AG20443 (cell line): ENCODE results near the gene KRT83.
"Not testable (repeated sequence)": the region's sequence is repeated elsewhere in the genome, so short reads cannot be mapped to it uniquely, and the experiment has no call there.

Experiments used
- DNase-seq: peaks from one replicate; pipeline ENCODE4 v3.0.0; 2012; ENCODE audit warnings: low spot score, mixed read lengths

Gene KRT83

DNA sequence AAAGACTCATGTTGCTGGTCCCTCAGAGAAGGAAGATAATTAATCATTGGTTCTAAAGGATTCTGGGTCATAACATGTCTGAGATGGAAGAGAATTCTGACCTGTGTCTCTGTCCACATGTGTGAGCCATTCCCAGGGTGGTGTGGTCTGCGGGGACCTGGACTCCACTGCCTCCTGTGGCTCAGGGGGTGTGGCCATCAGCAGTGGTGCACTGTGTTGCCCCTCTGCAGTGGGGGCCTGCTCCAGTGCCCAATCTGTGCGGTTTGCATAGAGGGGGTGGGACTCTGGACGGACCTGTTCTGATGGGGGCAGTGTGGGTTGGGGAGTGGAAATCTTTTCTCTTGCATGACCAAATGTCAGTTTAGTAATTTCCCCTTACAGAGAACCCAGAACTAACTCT is 32.6 kb upstream of the KRT83 start:
- no peak for DNase-seq

DNA sequence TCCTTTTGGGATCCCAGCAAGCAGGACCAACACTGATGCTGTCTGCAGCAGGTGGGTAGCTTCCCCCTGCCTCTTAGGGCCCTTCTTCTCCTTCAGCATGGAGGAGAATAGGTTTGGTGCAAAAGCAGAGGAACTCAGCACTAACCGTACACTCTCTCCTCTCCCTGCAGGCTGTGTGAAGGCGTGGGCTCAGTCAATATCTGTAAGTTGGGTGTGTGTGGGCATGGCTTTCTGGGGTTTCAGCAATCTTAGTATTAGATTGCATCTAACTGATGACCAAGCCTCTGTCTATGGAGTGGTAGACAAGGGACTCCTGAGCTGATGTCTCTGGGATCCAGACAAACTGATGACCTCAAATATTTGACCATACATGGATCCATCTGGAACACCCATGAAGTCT is 31.8 kb upstream of the KRT83 start:
- DNase-seq: no peak

DNA sequence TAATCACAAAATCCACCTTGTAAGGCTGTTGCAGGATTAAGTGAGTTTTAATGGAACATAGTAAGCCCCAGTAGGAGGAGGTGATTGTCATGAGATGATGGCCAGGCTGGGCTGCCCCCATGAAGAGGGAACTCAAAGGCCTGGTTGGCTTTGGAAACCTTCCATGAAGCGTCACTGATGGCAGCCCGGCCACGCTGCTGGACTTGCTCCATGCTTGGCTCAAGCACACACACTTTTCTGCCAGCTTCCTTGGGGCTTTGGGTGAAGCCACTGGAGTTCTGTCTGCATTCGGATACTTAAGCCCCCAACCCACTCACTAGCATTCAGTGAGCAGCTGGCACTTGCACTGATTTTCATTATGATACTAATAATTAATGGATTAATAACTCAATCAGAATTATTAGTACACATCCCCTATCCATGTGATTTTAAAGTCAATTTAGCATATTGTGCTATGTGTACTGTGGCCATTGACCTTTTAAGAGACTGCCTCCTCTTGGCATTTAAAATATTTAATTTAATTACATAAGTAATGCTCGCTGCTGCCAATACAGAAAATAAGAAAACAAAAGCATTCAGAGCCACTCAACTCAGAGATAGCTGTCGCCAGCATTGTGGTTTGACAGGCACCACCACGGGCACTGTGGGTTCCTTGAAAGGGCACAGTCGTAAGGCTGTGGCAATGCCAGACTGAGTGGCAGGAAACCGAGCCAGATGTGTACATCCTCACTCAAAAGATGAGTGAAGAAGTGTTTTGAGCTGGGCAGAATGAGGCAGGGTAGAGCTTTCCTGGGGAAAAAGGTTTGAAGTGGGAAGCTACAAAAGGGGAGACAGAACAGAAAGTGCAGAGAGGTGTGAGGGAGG is 30.2 kb upstream of the KRT83 start:
- DNase-seq: no peak

DNA sequence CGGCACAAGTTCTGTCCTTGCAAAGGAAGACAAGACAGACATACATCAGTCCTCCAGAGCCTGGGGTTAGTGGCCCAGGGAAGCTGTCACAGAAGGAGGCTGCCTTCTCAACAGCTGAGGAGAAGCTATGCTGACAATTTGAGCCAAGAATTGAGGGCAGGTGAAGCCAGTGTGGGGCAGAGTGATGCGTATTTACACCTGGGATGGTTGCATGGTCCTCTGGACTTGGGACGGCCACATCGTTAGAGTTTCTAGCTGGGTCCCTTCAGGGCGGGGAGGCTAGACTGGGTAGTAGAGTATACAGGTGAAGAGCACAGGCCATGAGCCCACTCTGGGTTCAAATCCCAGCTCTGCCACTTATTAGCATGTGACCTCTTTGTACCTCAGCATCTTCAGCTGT is 29.6 kb upstream of the KRT83 start:
- DNase-seq: no peak

DNA sequence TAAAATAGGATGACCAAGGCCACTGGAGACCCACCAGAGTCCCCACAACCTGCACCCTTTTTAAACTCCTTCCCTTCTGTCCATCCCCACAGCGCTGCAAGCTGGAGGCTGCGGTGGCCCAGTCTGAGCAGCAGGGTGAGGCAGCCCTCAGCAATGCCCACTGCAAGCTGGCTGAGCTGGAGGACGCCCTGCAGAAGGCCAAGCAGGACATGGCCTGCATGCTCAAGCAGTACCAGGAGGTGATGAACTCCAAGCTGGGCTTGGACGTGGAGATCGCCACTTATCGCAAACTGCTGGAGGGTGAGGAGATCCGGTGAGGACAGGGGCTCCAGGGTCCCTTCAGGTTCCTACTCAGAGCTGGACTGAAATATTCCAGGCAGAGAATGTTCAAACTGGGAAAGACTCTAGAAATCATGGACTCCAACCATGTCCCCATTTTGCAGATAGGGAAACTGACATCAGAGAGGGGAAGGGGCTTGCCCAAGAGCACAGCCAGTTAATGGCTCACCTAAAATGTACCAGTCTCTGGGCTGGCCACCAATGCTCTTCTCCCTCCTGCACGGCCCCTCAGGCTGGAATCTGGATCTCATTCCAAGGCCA is 28.9 kb upstream of the KRT83 start:
- DNase-seq: no peak

DNA sequence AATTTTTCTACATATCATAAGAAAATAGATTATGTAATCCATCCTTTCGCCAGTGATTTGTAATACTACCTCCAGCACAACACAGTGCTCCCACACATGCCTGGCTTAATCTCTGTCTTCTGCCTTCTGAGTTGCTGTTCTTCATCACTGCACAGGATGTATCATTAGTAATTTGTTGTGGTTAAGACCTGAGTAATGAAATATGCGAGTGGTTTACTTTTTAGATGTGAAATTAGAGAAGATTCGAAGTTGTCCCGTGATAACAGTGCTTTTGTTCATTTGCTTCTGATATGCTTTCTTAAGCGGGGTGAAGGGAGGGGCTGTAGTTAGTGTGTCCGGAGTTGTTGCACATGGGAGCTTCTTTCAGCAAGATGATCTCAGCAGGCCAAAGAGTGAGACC is 28.0 kb upstream of the KRT83 start:
- no peak for DNase-seq

DNA sequence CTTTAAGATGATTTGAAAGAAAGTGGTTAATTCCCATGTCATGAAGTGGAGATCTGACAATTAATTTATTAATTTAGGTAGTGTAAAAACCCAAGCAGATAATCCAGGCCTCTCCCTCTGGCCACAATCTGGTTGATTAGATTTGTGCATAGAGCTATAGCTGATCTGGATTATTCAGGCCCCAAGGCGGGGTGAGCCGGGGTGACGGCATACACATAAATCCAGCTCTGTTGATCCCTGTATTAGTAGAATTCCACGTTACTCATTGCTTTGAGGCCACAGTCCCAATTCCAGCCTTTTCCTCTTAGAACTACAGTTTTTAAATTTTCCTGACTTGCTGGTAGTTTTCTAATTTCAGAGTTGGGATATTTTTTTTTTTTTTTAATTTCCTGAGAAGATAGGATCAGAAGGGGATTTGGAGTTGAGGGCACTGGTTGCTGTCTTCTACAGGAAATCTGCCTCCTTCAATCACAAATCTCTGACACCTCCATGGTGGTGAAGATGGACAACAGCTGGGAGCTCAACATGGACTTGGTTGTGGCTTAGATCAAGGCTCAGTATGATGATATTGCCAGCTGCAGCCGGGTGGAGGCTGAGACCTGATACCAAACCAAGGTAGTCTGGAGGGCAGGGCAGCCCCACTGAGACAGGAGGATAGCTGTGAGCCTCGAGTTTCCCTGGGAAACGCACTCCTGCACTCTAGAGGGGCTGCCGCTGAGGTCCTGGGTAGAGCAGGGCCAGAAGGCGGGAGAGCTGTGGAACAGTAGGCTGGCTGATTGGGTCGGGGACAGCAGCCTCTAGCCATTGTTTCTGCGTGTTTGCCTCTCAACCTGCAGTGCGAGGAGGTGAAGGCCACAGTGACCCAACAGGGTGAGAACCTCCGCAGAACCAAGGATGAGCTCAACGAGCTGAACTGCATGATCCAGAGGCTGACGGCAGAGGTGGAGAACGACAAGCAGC is 26.6 kb upstream of the KRT83 start:
- DNase-seq: no peak

DNA sequence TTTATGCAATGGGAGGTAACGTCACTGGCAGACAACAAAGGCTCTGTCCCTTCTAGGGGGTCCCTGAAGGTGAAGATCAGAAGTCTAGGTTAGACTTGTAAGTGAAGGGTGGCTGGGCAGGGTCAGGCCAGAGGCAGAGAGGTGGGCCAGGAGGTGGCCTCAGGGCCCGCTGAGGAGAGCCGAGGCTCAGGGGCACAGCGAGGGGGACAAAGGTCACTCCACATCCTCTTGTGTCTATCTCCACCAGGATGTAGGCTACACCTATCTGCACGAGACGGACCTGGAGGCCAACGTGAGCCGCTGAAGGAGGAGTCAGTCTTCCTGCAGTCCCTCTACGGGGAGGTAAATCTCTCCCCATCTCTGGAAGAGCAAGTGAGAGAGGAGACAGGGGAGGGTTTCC is 25.8 kb upstream of the KRT83 start:
- DNase-seq: no peak

DNA sequence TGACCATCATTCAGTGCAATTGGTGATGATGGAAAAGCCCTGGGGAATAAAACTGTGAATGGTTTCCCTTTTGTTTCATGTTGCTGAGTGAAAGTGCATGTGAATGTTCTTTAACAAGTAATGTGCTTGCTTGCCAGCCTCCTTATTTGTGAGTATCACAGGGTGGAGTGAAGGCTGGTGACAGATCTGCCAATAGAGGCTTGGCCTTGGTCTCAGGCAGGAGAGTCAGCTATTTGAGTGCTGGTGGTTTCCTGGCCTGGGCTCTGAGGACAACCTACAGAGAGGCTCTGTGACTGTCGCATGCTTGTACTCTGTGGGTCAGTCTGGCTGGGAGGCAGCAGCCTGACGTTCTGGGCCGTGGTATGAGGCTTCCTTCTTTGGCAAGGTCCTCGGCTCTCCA is 25.4 kb upstream of the KRT83 start:
- DNase-seq: no peak

DNA sequence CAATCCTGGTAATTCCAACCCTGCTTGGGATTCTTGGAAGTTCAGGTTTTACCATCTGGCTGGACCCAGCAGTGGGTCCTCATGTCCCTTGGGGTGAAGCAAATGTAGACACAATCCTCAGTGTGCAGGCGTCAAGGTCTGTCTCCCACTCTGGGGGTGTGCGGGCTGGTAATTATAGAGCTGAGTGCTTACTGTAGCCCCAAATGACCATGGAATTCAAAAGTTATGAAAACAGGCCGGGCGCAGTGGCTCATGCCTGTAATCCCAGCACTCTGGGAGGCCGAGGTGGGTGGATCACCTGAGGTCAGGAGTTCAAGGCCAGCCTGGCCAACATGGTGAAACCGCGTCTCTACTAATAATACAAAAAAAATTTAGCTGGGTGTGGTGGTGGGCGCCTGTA is 23.8 kb upstream of the KRT83 start:
- DNase-seq: not testable (repeated sequence)

DNA sequence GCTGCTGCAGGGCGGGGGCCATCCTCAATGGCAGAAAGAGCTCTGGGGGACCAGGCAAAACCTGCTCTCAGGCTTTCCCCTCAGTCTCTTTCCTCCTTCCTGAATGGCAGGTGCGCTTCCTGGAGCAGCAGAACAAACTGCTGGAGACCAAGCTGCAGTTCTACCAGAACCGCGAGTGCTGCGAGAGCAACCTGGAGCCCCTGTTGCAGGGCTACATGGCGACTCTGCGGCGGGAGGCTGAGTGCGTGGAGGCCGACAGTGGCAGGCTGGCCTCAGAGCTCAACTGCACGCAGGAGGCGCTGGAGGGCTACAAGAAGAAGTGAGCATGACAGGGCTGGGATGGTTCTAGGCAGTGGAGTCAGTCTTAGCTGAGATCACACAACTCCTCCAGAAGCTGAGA is 22.9 kb upstream of the KRT83 start:
- no peak for DNase-seq

DNA sequence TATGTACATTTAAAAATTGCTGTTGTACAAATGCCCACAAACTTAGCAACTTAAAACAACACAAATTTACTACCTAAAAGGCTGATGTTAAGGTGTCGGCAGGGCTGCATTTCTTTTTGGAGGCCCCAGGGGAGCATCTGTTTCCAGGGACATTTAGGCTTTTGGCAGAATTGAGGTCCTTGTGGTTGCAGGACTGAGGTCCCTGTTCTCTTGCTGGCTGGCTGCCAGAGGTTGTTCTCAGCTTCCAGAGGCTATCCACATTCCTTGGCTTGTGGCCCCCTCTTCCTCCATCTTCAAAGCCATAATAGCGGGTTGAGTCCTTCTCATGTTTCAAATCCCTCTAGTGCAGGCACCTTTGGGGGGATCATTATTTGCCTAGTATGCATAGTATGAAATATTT is 22.4 kb upstream of the KRT83 start:
- DNase-seq: no peak

DNA sequence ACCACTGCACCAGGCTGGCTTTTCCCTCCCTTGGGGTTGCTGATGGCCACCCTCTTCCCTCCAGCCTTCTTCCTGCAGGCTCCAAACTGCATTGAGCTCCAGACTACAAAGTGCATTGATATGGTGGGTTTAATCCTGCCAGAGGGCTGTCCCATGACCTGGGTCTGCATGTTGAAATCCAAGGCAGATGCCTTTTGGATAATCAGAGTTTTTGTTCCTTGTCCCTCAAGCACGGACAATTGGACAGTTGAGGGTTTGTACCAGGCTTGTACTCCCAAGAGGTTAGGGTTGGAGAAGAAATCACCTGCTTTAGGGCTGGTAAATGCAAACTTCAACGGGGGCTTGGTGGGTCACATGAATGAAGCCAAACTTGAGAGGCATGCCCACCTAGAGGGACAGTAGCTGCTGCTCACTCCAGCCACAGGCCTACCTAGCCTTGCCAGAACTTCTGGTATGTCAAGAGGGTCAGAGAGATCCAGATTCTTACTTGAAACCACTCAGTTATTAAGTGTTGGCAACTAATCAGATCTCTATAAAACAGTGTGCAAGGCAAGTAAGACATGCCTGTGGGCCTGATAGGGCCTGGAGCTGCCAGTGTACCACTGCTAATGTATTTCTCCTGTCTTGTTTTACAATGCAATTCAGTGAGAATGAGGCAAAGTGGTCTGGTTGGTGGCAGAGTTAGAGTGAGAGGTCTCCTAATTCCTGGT is 21.7 kb upstream of the KRT83 start:
- DNase-seq: no peak

DNA sequence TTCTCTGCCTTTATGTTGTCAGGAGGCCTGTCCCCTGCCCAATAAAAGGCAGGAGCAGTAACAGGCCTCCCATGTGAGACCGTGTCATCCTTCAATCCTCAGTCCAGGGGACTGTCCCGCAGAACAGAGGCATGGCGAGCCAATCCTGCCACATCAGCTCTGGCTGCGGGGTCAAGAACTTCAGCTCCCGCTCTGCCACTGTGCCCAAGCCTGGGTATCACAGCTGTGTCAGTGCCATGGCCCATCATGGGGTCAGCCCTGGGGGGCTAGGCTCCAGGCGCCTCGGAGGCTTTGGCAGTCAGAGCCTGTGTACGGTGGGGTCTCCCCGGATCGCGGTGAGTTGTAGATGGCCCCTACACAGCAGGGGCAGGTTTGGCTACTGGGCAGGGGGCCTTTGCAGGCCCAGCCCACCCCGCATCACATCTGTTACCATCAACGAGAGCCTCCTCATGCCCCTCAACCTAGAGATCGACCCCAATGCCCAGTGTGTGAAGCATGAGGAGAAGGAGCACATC is 19.9 kb upstream of the KRT83 start:
- DNase-seq: no peak

DNA sequence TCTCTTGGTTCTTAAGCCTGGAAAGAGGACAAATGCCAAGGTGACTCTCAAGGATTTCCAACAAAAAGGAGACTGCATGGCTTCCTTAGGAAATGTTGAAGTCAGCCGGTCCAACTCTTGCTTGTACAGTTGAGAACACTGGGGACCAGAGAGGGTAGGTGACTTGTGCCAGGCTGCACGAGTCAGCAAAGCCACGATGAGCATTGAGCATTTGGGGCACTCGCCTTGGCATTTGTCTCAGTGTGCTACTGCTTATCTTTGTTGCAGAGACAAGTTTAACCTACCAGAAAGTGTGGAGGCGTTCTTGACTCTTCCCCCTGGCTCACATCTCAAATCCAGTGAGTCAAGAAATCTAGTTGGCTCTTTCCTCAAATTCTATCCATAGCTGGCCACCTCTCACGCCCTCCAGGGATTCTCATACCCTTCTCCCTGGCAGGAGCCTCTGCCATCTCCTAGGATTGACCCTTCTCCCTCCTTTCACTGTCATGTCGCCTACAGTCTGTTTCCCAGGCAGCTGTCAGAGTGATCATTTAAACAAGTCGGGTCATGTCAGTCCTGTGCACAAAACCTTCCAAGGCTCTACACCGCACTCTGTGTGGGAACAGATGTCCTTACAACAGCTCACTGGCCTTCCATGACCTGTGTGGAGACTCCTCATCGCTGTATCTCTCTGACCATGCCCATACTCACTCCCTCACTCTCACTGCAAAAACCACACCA is 17.2 kb upstream of the KRT83 start:
- no peak for DNase-seq

DNA sequence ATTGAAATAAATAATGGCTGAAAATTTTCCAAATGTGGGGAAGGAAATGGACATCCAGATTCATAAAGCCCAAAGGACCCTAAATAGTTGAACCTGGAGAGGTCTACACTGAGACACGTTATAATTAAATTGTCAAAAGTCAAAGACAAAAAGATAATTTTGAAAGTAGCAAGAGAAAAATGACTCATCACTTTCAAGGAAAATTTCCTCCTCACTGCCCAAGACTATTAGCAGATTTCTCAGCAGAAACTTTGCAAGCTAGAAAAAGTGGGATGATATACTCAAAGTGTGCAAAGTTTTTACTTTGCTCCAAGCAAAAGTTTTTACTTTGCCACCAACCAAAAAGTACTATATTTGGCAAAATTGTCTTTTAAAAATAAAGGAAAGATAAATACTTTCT is 15.9 kb upstream of the KRT83 start:
- DNase-seq: no peak

DNA sequence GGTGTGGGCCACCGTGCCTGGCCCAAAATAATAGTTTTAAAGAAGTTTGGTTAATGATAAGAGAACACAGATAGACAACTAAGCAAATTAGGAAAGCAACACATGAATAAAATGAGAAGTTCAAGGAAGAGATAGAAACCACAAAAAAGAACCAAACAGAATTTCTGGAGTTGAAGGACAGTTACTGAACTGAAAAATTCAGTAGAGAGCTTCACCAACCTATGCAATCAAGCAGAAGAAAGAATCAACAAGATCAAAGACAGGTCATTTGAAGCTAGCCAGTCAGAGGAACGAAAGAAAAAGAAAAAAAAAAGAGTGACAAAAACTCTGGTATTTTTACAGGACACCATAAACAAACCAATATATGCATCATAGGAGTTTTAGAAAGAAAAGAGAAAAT is 15.4 kb upstream of the KRT83 start:
- no peak for DNase-seq

DNA sequence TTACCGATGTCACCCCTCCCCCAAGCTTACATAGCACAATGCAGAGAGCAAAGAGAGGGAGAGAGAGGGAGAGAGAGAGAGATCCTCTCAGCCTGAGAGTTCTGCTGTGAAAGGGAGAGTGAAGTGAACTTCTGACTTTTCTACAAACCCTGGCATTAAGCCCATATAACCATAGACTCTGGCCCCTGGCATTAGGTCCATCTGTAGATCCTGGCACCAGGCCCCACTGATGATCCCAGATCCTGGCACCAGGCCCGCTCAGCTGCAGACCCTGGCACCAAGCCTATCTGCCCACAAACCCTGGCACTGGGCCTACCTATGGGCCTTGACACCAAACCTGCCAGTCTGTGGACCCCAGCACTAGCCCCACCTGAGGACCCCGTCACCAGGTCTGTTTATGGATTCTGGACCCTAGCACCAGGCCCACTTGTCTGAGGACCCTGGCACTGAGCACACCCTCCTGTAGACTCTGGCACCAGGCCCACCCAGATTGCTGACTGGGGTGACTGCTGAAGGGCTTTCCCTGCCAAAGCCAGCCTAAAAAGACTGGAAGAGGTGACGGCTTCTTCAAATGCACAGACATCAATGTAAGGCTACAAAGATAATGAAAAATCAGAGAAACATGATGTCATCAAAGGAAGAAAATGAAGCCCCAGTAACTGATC is 14.5 kb upstream of the KRT83 start:
- DNase-seq: no peak

DNA sequence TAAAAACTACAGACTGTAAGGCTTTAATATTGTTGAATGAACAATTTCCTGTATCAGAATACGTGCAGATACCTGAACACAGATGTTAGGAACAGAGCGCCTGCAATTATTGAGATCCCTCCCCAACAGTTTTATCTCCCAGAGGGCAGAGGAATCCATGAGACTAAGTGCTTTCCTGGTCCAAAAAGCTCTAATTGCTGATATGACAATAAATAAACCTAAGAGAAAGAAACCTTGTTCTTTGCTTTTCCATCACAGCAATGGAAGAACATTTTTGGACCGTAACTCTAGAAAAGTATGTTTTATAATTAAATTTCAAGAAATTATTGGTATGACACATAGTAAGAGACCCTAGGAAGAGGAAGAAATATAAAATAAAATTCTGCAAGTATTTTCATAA is 13.0 kb upstream of the KRT83 start:
- no peak for DNase-seq

DNA sequence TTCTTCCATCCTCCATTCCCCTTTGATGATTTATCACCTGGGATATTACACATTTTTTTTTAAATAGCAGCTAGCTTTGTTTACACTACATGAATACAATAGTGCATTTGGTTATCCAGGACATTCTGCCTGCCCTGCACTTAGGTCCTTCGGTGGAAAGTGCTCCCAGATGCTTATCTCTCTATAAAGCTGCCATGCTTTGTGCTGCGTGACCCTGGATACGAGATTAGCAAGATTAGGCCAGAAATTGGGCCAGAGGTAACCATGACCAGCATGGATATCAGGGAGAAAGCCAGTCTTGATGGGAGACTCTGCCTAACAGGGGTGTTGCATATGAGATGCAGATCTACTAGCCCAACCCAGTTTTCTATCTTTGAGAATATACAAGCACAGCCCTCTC is 12.1 kb upstream of the KRT83 start:
- no peak for DNase-seq

DNA sequence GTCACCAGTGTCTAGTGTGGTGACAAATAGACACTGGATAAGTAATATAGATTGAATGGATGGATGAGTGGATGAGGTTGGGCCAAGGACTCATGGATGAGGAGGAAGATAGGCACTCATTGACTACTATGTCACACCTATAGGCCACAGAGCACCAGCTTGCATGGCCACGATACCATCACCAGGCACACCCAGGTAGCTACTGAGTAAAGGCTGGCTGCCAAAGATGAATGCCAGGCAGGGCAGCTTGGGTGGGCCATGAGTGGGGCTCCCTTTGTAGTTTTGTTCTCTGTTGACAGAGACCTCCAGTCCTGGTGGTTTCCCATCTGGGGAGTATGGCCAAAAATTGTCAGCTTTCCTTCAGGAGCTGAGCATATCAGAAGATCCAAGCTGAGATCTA is 11.2 kb upstream of the KRT83 start:
- DNase-seq: no peak
